Astrocyte (in vitro differentiated cells and primary cell): ENCODE measurements around the gene GNAO1. TPM values are rescaled to one million over a fixed set of nuclear protein-coding genes. Genes with fewer than 3 reads are reported as not detected.

Source experiments
- DNase-seq: peaks from one replicate; pipeline ENCODE4 v3.0.0-alpha.2; 2010; ENCODE audit warnings: low read depth
- FAIRE-seq: peaks from 2 replicates; lab custom pipeline; 2011; peaks lifted over from hg19 to GRCh38; lab: Jason Lieb, UNC
- H2AFZ ChIP-seq: 2 replicates; pipeline ENCODE4 v1.6.0; 2012; ENCODE audit warnings: low read depth, low read length, inconsistent platforms
- H3K27ac ChIP-seq: 2 replicates; pipeline ENCODE4 v1.5.1; 2011; ENCODE audit warnings: low read depth, low read length, inconsistent platforms
- H3K27me3 ChIP-seq: 2 replicates; pipeline ENCODE4 v1.6.0; 2011; ENCODE audit warnings: low read length, inconsistent platforms; ENCODE audit not compliant: insufficient read depth
- H3K36me3 ChIP-seq: 2 replicates; pipeline ENCODE4 v1.5.1; 2011; ENCODE audit warnings: low read length, inconsistent platforms; ENCODE audit not compliant: insufficient read depth
- H3K4me1 ChIP-seq: 2 replicates; pipeline ENCODE4 v1.5.1; 2011; ENCODE audit warnings: low read length, inconsistent platforms; ENCODE audit not compliant: insufficient read depth
- H3K4me2 ChIP-seq: 2 replicates; pipeline ENCODE4 v1.6.0; 2012; ENCODE audit warnings: low read length, inconsistent platforms
- H3K4me3 ChIP-seq: 2 replicates; pipeline ENCODE4 v1.5.1; 2011; ENCODE audit warnings: low read depth, mild to moderate bottlenecking, low read length, inconsistent platforms; ENCODE audit not compliant: insufficient read depth
- H3K79me2 ChIP-seq: 2 replicates; pipeline ENCODE4 v1.6.0; 2012; ENCODE audit warnings: mild to moderate bottlenecking, low read length, inconsistent platforms; ENCODE audit not compliant: insufficient read depth
- H3K9ac ChIP-seq: 2 replicates; pipeline ENCODE4 v1.6.0; 2012; ENCODE audit warnings: mild to moderate bottlenecking, low read length, inconsistent platforms
- H3K9me3 ChIP-seq: 2 replicates; pipeline ENCODE4 v1.5.1; 2012; ENCODE audit warnings: low read depth, mild to moderate bottlenecking, low read length, inconsistent platforms; ENCODE audit not compliant: insufficient read depth
- H4K20me1 ChIP-seq: 2 replicates; pipeline ENCODE4 v1.6.0; 2012; ENCODE audit warnings: low read length, inconsistent platforms; ENCODE audit not compliant: insufficient read depth
- H3K27ac Mint-ChIP-seq: one replicate; pipeline ENCODE4 v1.8.0; 2021; ENCODE audit warnings: mild to moderate bottlenecking, mixed read lengths; ENCODE audit not compliant: unreplicated experiment
- H3K27me3 Mint-ChIP-seq: one replicate; pipeline ENCODE4 v1.8.0; 2021; ENCODE audit warnings: low read depth, mixed read lengths; ENCODE audit not compliant: unreplicated experiment
- H3K36me3 Mint-ChIP-seq: one replicate; pipeline ENCODE4 v1.8.0; 2021; ENCODE audit warnings: low read depth, mixed read lengths; ENCODE audit not compliant: unreplicated experiment
- H3K4me1 Mint-ChIP-seq: one replicate; pipeline ENCODE4 v1.8.0; 2021; ENCODE audit warnings: low read depth, mixed read lengths; ENCODE audit not compliant: unreplicated experiment
- H3K4me3 Mint-ChIP-seq: one replicate; pipeline ENCODE4 v1.8.0; 2021; ENCODE audit warnings: mild to moderate bottlenecking, moderate library complexity, mixed read lengths; ENCODE audit not compliant: unreplicated experiment
- H3K9me3 Mint-ChIP-seq: one replicate; pipeline ENCODE4 v1.8.0; 2021; ENCODE audit warnings: mild to moderate bottlenecking, mixed read lengths; ENCODE audit not compliant: unreplicated experiment
- CTCF ChIP-seq: IDR thresholded peaks from 2 replicates; pipeline ENCODE4 v1.5.1; 2011; ENCODE audit warnings: low read depth, mild to moderate bottlenecking, inconsistent platforms, low read length, moderate library complexity; ENCODE audit not compliant: insufficient read depth
- EZH2 ChIP-seq: IDR thresholded peaks from 2 replicates; pipeline ENCODE4 v1.6.1; 2012; ENCODE audit warnings: mild to moderate bottlenecking, low read length, inconsistent platforms; ENCODE audit not compliant: insufficient read depth
- total RNA-seq: library from RNA; stranded (reverse); gene quantifications from 2 replicates; pipeline ENCODE4 v1.2.1, GENCODE V29; 2021

GNAO1 gene
- total RNA-seq, 1 donor from 2014 or later: 1.7 TPM

GRCh38 chr16:56195151-56195550 lies 3.9 kb downstream of the GNAO1 start:
- Mint-ChIP-seq H3K4me1 (no peaks in the 10 kb centered on the region), H3K27me3 (peaks cover 40% of the 10 kb centered on the region), H3K27ac (no peak overlapping the region), H3K4me3 (no peak overlapping the region), H3K9me3 (no peaks in the 10 kb centered on the region), H3K36me3 (no peaks in the 10 kb centered on the region)
- Histone ChIP-seq H3K4me1 (peaks cover 3% of the 10 kb centered on the region), H4K20me1 (no peaks in the 10 kb centered on the region), H3K79me2 (no peaks in the 10 kb centered on the region), H2AFZ (no peak overlapping the region), H3K4me2 (no peak overlapping the region), H3K27me3 (peaks cover 43% of the 10 kb centered on the region), H3K4me3 (no peak overlapping the region), H3K9me3 (no peaks in the 10 kb centered on the region), H3K9ac (no peak overlapping the region), H3K36me3 (no peaks in the 10 kb centered on the region), H3K27ac (no peak overlapping the region)
- DNase-seq (no peak), FAIRE-seq (no peak)
- TF ChIP-seq EZH2 (no peak), CTCF (no peak)

GRCh38 chr16:56196381-56196780 lies 5.1 kb downstream of the GNAO1 start:
- no peaks in the 10 kb centered on the region for H3K79me2 ChIP-seq
- Mint-ChIP-seq H3K4me1 (no peaks in the 10 kb centered on the region), H3K36me3 (no peaks in the 10 kb centered on the region), H3K27ac (no peak overlapping the region), H3K4me3 (no peak overlapping the region), H3K27me3 (peaks cover 38% of the 10 kb centered on the region), H3K9me3 (no peaks in the 10 kb centered on the region)
- TF ChIP-seq CTCF (no peak), EZH2 (no peak)
- H4K20me1 ChIP-seq: no peaks in the 10 kb centered on the region
- H2AFZ ChIP-seq: no peak overlapping the region
- no peak for DNase-seq
- no peak overlapping the region for H3K4me2 ChIP-seq
- no peak for FAIRE-seq
- no peak overlapping the region for H3K27ac ChIP-seq
- H3K9me3 ChIP-seq: no peaks in the 10 kb centered on the region
- no peaks in the 10 kb centered on the region for H3K36me3 ChIP-seq
- no peak overlapping the region for H3K9ac ChIP-seq
- H3K4me1 ChIP-seq: peaks cover 3% of the 10 kb centered on the region
- no peak overlapping the region for H3K4me3 ChIP-seq
- peaks cover 39% of the 10 kb centered on the region for H3K27me3 ChIP-seq

GRCh38 chr16:56197192-56197992 lies 6.1 kb downstream of the GNAO1 start:
- FAIRE-seq (no peak), DNase-seq (no peak)
- no peak overlapping the region for H2AFZ ChIP-seq
- no peaks in the 10 kb centered on the region for H3K4me1 Mint-ChIP-seq
- H3K27me3 Mint-ChIP-seq: peaks cover 36% of the 10 kb centered on the region
- H3K4me1 ChIP-seq: peaks cover 3% of the 10 kb centered on the region
- peaks cover 39% of the 10 kb centered on the region for H3K27me3 ChIP-seq
- H3K9me3 Mint-ChIP-seq: no peaks in the 10 kb centered on the region
- H3K4me3 ChIP-seq: no peak overlapping the region
- H3K79me2 ChIP-seq: no peaks in the 10 kb centered on the region
- H4K20me1 ChIP-seq: no peaks in the 10 kb centered on the region
- no peak overlapping the region for H3K9ac ChIP-seq
- no peaks in the 10 kb centered on the region for H3K9me3 ChIP-seq
- H3K36me3 ChIP-seq: no peaks in the 10 kb centered on the region
- H3K4me2 ChIP-seq: no peak overlapping the region
- no peaks in the 10 kb centered on the region for H3K36me3 Mint-ChIP-seq
- no peak overlapping the region for H3K27ac Mint-ChIP-seq
- H3K27ac ChIP-seq: no peak overlapping the region
- no peak overlapping the region for H3K4me3 Mint-ChIP-seq
- TF ChIP-seq EZH2: no peak
- TF ChIP-seq CTCF: no peak
